CD14-positive monocyte (primary cell): Measurements from ENCODE around the gene PCDHGB4. TPM values are rescaled to one million over a fixed set of nuclear protein-coding genes. Genes with fewer than 3 reads are reported as not detected.

ENCODE experiments used
- DNase-seq, 3 donors: peaks; one replicate each; pipeline ENCODE4 v3.0.0-alpha.2; 2011 to 2022
- H2AFZ ChIP-seq: 2 replicates; pipeline ENCODE4 v1.6.0; 2012; ENCODE audit warnings: mild to moderate bottlenecking, low read depth, low read length, inconsistent platforms; ENCODE audit not compliant: insufficient read depth, poor library complexity, severe bottlenecking
- H3K27ac ChIP-seq, 2 donors: 1 replicate in 1 of 2; 2 replicates in 1 of 2; pipeline ENCODE4 v1.5.1; 2012 to 2013; ENCODE audit warnings: low read length in 2 of 2, control low read depth in 1 of 2, inconsistent platforms in 1 of 2, low read depth in 1 of 2, mild to moderate bottlenecking in 1 of 2
- H3K27me3 ChIP-seq, 2 donors: one replicate each; pipeline versions ENCODE4 v1.6.0 to v1.6.1; 2011 to 2013; ENCODE audit warnings: low read length in 2 of 2; ENCODE audit not compliant: control insufficient read depth in 2 of 2, insufficient read depth in 2 of 2
- H3K36me3 ChIP-seq, 2 donors: replicated peaks in 1 of 2; 1 replicate in 1 of 2; 2 replicates in 1 of 2; pipeline versions ENCODE4 v1.5.1 to v1.6.1; 2012 to 2013; ENCODE audit warnings: low read length in 2 of 2, control low read depth in 1 of 2, inconsistent platforms in 1 of 2, mild to moderate bottlenecking in 1 of 2; ENCODE audit not compliant: insufficient read depth in 2 of 2, control insufficient read depth in 1 of 2
- H3K4me1 ChIP-seq, 2 donors: 1 replicate in 1 of 2; 2 replicates in 1 of 2; pipeline versions ENCODE4 v1.5.1 to v1.6.1; 2012 to 2013; ENCODE audit warnings: low read length in 2 of 2, control low read depth in 1 of 2, inconsistent platforms in 1 of 2, mild to moderate bottlenecking in 1 of 2, moderate library complexity in 1 of 2; ENCODE audit not compliant: insufficient read depth in 2 of 2, control insufficient read depth in 1 of 2
- H3K4me2 ChIP-seq: replicated peaks from 2 replicates; pipeline ENCODE3; 2012; ENCODE audit warnings: low read length, moderate library complexity, mild to moderate bottlenecking; ENCODE audit not compliant: poor library complexity, severe bottlenecking; ENCODE audit errors: extremely low read depth
- H3K4me3 ChIP-seq, 3 experiments: fragments of 200-600 bp in 1 of 3; sonication (generic) in 1 of 3; replicated peaks in 1 of 3; 1 replicate in 2 of 3; 2 replicates in 1 of 3; pipeline ENCODE4 v1.5.1; 2011 to 2013; ENCODE audit warnings: low read length in 3 of 3, mild to moderate bottlenecking in 3 of 3, control low read depth in 2 of 3, low read depth in 2 of 3, inconsistent platforms in 1 of 3, moderate library complexity in 1 of 3
- H3K79me2 ChIP-seq: 2 replicates; pipeline ENCODE4 v1.6.0; 2012; ENCODE audit warnings: mild to moderate bottlenecking, control low read depth, inconsistent platforms, low read length, moderate library complexity; ENCODE audit not compliant: insufficient read depth
- H3K9ac ChIP-seq: 2 replicates; pipeline ENCODE4 v1.6.0; 2017; ENCODE audit warnings: low read length, mild to moderate bottlenecking; ENCODE audit not compliant: insufficient read depth, poor library complexity, severe bottlenecking
- H3K9me3 ChIP-seq, 2 donors: replicated peaks in 1 of 2; 1 replicate in 1 of 2; 2 replicates in 1 of 2; pipeline versions ENCODE4 v1.5.1 to v1.6.1; 2012 to 2013; ENCODE audit warnings: low read length in 2 of 2, control low read depth in 1 of 2; ENCODE audit not compliant: control insufficient read depth in 1 of 2, insufficient read depth in 1 of 2
- H4K20me1 ChIP-seq: 2 replicates; pipeline ENCODE4 v1.6.0; 2012; ENCODE audit warnings: mild to moderate bottlenecking, low read length, control low read depth, moderate library complexity; ENCODE audit not compliant: insufficient read depth
- H3K27ac Mint-ChIP-seq, 7 donors: one replicate each; pipeline ENCODE4 v1.8.0; 2020; ENCODE audit warnings: mild to moderate bottlenecking in 7 of 7, mixed read lengths in 7 of 7, moderate library complexity in 6 of 7, inconsistent platforms in 2 of 7
- H3K27me3 Mint-ChIP-seq, 3 donors: one replicate each; pipeline ENCODE4 v1.8.0; 2021 to 2022; ENCODE audit warnings: low read depth in 3 of 3, mild to moderate bottlenecking in 3 of 3, mixed read lengths in 3 of 3, moderate library complexity in 3 of 3, inconsistent platforms in 1 of 3
- H3K36me3 Mint-ChIP-seq, 2 donors: one replicate each; pipeline ENCODE4 v1.8.0; 2020; ENCODE audit warnings: mixed read lengths in 2 of 2, inconsistent platforms in 1 of 2, mild to moderate bottlenecking in 1 of 2
- H3K4me1 Mint-ChIP-seq: one replicate; pipeline ENCODE4 v1.8.0; 2020; ENCODE audit warnings: mild to moderate bottlenecking, mixed read lengths
- H3K4me3 Mint-ChIP-seq, 2 donors: one replicate each; pipeline ENCODE4 v1.8.0; 2020; ENCODE audit warnings: mild to moderate bottlenecking in 2 of 2, mixed read lengths in 2 of 2, moderate library complexity in 1 of 2
- H3K9me3 Mint-ChIP-seq, 7 donors: one replicate each; pipeline ENCODE4 v1.8.0; 2020 to 2022; ENCODE audit warnings: mixed read lengths in 7 of 7, mild to moderate bottlenecking in 6 of 7, moderate library complexity in 6 of 7, inconsistent platforms in 2 of 7
- CTCF ChIP-seq: fragments of 200-600 bp; IDR thresholded peaks from one replicate; pipeline ENCODE4 v1.8.0; 2022; ENCODE audit warnings: antibody characterized with exemption, mild to moderate bottlenecking
- WGBS: methylation state at CpG from one replicate; pipeline ENCODE4 v1.1.5; 2013; ENCODE audit warnings: missing lambda C conversion rate; ENCODE audit not compliant: insufficient coverage; 5-methylcytosine and 5-hydroxymethylcytosine counted together
- intact Hi-C, 2 donors: fragments of 100-400 bp; cut with micrococcal nuclease; formaldehyde crosslinking; loops; one replicate each; pipeline versions ENCODE4 v1.15.0 to v1.15.1; 2023
- polyA plus RNA-seq, 3 donors: library from polyadenylated mRNA; depleted of rRNA in 1 of 3; unstranded in 2 of 3; stranded (reverse) in 1 of 3; fragments of 300-500 nt in 2 of 3; fragments of >200 nt in 1 of 3; fragmentation: Illumina TruSeq in 2 of 3; gene quantifications; 1 replicate in 2 of 3; 2 replicates in 1 of 3; pipeline ENCODE4 v1.2.3, GENCODE V29; 2012 to 2021

The PCDHGB4 gene
- polyA plus RNA-seq, 3 donors: not detected

DNA sequence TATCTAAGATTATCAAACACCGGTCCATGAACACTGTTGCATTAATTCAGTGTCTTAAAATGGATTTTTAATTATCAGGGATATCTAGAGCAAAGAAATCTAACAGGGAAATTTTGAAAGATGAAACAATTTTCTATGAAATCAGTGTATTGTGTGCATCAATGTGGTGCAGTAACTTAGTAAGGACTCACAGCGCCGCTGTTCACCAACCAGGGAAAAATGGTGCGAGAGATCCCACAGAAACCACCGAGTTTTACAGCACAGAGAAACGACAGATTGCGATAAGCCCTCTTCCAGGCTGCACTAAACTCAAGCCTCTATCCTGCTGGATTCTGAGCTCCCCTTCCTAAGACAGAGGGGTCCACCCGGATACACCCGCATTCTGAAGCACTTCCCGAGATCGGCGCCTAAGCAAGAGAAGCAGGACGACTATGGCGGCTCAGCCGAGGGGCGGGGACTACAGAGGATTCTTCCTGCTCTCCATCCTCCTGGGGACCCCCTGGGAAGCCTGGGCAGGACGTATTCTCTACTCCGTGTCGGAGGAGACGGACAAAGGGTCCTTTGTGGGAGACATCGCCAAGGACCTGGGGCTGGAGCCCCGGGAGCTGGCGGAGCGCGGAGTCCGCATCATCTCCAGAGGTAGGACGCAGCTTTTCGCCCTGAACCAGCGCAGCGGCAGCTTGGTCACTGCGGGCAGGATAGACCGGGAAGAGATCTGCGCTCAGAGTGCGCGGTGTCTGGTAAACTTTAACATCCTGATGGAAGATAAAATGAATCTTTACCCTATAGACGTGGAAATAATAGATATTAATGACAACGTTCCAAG, 4.8 kb upstream of the PCDHGB4 start, which contains the start of gene PCDHGA7:
PCDHGA7 (plus strand) TSS at position 274 of the 826 bp plus-strand sequence; CDS start at position 432, 158 bp downstream.
- Mint-ChIP-seq H3K4me1 (peaks cover 4% of the 10 kb centered on the region), H3K27me3 (peaks cover 39 to 64% (median 52%) of the 10 kb centered on the region in 3 donors), H3K27ac (no peak within 1 kb of the TSS), H3K4me3 (peak within 1 kb of the TSS; percentile 64 to 65), H3K9me3 (peaks cover 24 to 58% (median 50%) of the 10 kb centered on the region in 7 donors), H3K36me3 (peaks cover 0 to 5% of the 10 kb centered on the region in 2 donors)
- H4K20me1 ChIP-seq: no peaks in the 10 kb centered on the region
- peaks cover 34 to 80% of the 10 kb centered on the region in 2 donors for H3K27me3 ChIP-seq
- peak within 1 kb of the TSS; percentile 42 for H3K4me2 ChIP-seq
- no peaks in the 10 kb centered on the region for H3K4me1 ChIP-seq
- H2AFZ ChIP-seq: no peak within 1 kb of the TSS
- H3K27ac ChIP-seq: no peak within 1 kb of the TSS
- H3K79me2 ChIP-seq: no peaks in the 10 kb centered on the region
- H3K36me3 ChIP-seq: no peaks in the 10 kb centered on the region
- no peak for TF ChIP-seq CTCF
- H3K4me3 ChIP-seq: peak within 1 kb of the TSS in 1 of 3 experiments; percentile 48
- peaks cover 27 to 52% of the 10 kb centered on the region in 2 donors for H3K9me3 ChIP-seq
- no peak for DNase-seq
- no peak within 1 kb of the TSS for H3K9ac ChIP-seq
- WGBS: 12% methylated on average over 27 of the region's 37 CpGs
- intact Hi-C loops: no loop called here

DNA sequence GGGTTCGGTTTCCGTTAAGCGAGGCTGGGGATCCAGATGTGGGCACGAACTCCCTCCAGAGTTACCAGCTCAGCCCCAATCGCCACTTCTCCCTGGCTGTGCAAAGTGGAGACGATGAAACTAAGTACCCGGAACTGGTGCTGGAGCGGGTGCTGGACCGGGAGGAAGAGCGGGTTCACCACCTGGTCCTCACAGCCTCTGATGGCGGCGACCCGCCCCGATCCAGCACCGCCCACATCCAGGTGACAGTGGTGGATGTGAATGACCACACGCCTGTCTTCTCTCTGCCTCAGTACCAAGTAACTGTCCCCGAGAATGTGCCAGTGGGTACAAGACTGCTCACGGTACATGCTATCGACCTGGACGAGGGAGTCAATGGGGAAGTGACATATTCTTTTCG, 4.2 kb upstream of the PCDHGB4 start:
- H3K27me3 Mint-ChIP-seq: peaks cover 39 to 65% (median 56%) of the 10 kb centered on the region in 3 donors
- Histone ChIP-seq H3K27ac (no peak overlapping the region), H4K20me1 (no peaks in the 10 kb centered on the region), H3K9me3 (peaks cover 30 to 56% of the 10 kb centered on the region in 2 donors), H3K79me2 (no peaks in the 10 kb centered on the region), H3K4me2 (no peak overlapping the region), H3K4me3 (peak overlapping the region in 1 of 3 experiments; percentile 48), H2AFZ (no peak overlapping the region), H3K9ac (no peak overlapping the region), H3K4me1 (no peaks in the 10 kb centered on the region), H3K36me3 (no peaks in the 10 kb centered on the region), H3K27me3 (peaks cover 36 to 80% of the 10 kb centered on the region in 2 donors)
- H3K9me3 Mint-ChIP-seq: peaks cover 25 to 58% (median 50%) of the 10 kb centered on the region in 7 donors
- H3K36me3 Mint-ChIP-seq: peaks cover 0 to 6% of the 10 kb centered on the region in 2 donors
- intact Hi-C loops: no loop called here
- DNase-seq: no peak
- H3K4me3 Mint-ChIP-seq: peak overlapping the region; percentile 64 to 65
- TF ChIP-seq CTCF: no peak
- peaks cover 5% of the 10 kb centered on the region for H3K4me1 Mint-ChIP-seq
- H3K27ac Mint-ChIP-seq: no peak overlapping the region
- 31% methylated on average over 10 of the region's 21 CpGs for WGBS
